Stimulated activated CD4-positive, alpha-beta T cell treated with anti-CD3 and anti-CD28 coated beads, Interleukin-12 subunit alpha, Interleukin-12 subunit beta, amount 100 ng/mL, for 24 hours (primary cell): ENCODE results near the gene CIITA.
"Not testable (repeated sequence)": the region's sequence is repeated elsewhere in the genome, so short reads cannot be mapped to it uniquely, and the experiment has no call there.

ENCODE experiments used
- DNase-seq, 2 experiments: peaks; one replicate each; pipeline ENCODE4 v3.0.0-alpha.2; 2020; ENCODE audit warnings: low read depth in 2 of 2

CIITA gene

GRCh38 chr16:10959161-10959560 lies 82.2 kb downstream of the CIITA start:
- DNase-seq, result no peak

- DNase-seq, result no peak
Measured at GRCh38 chr16:10961231-10961630, 84.2 kb downstream of the CIITA start.

- DNase-seq, result peak; percentile 76 to 88
Measured at GRCh38 chr16:10964039-10964890, 87.3 kb downstream of the CIITA start.

- peak; percentile 29 to 56 for DNase-seq
Measured at GRCh38 chr16:10964891-10965326, 87.9 kb downstream of the CIITA start.

GRCh38 chr16:10965440-10966061 lies 88.5 kb downstream of the CIITA start:
- no peak for DNase-seq

- no peak for DNase-seq
Measured at GRCh38 chr16:10966129-10966528, 89.1 kb downstream of the CIITA start.

GRCh38 chr16:10966559-10966958 lies 89.6 kb downstream of the CIITA start:
- not testable (repeated sequence) for DNase-seq

- DNase-seq, result no peak
Measured at GRCh38 chr16:10967986-10968385, 91.0 kb downstream of the CIITA start.

GRCh38 chr16:10968498-10968897 lies 91.5 kb downstream of the CIITA start:
- DNase-seq, result no peak

GRCh38 chr16:10969615-10970014 lies 92.6 kb downstream of the CIITA start:
- no peak for DNase-seq

- DNase-seq, result no peak
Measured at GRCh38 chr16:10970065-10970464, 93.1 kb downstream of the CIITA start.

- DNase-seq, result no peak
Measured at GRCh38 chr16:10971560-10971961, 94.6 kb downstream of the CIITA start.

- no peak for DNase-seq
Measured at GRCh38 chr16:10972108-10972818, 95.3 kb downstream of the CIITA start.

GRCh38 chr16:10972819-10973464 lies 95.9 kb downstream of the CIITA start:
- no peak for DNase-seq

- DNase-seq, result no peak
Measured at GRCh38 chr16:10976634-10977033, 99.6 kb downstream of the CIITA start.

GRCh38 chr16:10978124-10978523 lies 101.1 kb downstream of the CIITA start:
- DNase-seq, result no peak

GRCh38 chr16:10978871-10979446 lies 102.0 kb downstream of the CIITA start:
- DNase-seq, result no peak

- no peak for DNase-seq
Measured at GRCh38 chr16:10979717-10980601, 103.0 kb downstream of the CIITA start.

GRCh38 chr16:10980813-10981212 lies 103.8 kb downstream of the CIITA start:
- DNase-seq, result no peak

- no peak for DNase-seq
Measured at GRCh38 chr16:10981697-10982216, 104.8 kb downstream of the CIITA start.
